Effector CD4-positive, alpha-beta T cell (primary cell): ENCODE measurements around the gene SLC36A4.
"Not testable (repeated sequence)": the region's sequence is repeated elsewhere in the genome, so short reads cannot be mapped to it uniquely, and the experiment has no call there.

ENCODE experiments used
- DNase-seq: peaks from one replicate; pipeline ENCODE4 v3.0.0-alpha.2; 2020

The SLC36A4 gene

DNA sequence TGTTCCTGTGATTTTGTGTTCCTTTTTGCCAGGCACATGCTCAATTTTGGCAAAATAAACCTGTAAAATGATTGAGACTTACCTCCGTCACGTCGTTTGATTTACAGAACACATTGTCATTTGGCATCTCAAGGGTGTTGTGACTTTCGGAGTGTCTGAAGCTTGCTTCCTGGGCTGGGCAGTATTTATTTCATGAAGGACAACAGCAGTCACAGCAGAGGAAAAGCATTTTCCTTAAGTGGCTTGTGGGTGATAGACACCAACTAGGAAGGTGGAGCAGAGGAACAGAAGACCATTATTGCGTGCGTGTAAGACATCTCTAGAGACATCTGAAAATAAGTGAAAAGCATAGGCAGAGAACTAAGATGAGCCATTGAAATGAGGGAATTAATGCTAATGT lies 80.2 kb downstream of the SLC36A4 start:
- no peak for DNase-seq

DNA sequence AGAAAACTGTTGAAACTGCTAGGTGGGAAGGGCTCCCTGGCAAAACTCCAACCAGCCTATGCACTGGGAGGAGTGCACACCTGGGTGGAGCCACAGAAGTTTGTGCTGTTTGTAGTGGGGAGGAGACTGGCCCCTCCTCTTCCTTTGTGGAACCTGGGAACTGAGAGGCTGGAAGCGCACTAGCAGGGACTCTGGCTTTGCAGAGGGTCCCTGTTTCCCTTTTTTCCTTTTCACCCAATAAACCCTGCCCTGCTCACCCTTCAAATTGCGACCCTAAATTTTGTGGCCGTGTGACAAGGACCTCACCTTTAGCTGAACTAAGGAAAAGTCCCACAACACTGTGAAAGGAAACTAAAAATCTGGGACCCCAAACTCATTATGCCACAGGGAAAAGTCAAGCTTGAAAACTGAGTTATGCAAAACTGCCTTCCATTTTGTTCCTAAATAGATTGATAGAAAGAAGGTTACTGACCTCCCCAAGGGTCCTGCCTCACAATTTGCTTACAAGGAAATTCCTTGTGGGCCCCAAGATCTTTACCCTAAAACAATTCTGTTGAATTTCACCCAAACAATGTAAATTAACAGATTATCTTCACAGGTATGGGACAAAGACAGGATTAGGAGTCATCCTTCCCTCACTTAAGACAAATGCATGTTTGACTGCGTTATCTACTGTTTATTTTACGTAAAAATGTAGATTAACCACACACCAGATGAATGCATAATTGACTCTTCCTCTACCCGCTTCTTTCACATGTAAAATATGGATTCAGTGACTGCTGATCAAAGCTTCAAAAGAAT lies 81.0 kb downstream of the SLC36A4 start:
- DNase-seq, result no peak

DNA sequence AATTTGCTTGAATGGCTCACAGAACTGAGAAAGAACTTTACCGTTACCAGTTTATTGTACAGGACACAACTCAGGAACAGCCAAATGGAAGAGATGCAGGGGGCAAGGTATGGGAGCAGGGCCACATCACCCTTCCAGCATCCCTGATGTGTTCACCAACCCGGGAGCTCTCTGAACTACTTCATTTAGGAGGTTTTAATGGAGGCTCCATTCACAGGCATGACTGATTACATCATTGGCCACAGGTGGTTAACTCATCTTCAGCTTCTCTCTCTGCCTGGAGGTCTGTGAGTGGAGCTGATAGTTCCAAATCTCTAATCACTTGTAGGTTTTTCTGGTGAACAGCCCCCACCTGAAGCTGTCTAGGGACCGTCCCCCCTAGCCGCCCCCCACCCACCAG lies 83.5 kb downstream of the SLC36A4 start:
- no peak for DNase-seq

DNA sequence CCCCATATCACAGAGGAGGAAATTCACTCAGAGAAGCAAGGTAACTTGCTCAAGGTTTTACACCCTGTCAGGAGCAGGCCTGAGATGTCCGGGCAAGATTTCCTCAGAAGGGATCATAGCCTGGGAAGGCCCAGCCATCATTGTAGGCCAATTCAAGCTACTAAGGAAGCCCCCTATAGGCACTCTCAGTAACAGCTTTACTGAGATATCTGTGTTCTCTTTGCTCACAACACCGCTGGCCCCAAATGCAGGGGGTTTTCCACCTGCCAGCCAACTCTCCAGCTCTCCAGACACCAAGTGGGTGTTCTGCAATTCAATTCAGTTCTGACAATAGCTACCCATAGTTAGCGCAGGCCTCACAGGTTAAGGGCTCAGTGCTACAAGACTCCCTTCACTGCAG lies 84.0 kb downstream of the SLC36A4 start:
- DNase-seq, result no peak

DNA sequence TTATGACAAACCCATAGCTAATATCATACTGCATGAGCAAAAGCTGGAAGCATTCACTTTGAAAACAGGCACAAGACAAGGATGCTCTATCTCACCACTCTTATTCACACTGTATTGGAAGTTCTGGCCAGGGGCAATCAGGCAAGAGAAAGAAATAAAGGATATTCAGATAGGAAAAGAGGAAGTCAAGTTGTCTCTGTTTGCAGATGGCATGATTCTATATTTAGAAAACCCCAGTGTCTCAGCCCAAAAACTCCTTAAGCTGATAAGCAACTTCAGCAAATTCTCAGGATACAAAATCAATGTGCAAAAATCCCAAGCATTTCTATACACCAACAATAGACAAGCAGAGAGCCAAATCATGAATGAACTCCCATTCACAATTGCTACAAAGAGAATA lies 86.6 kb downstream of the SLC36A4 start:
- DNase-seq, result not testable (repeated sequence)

DNA sequence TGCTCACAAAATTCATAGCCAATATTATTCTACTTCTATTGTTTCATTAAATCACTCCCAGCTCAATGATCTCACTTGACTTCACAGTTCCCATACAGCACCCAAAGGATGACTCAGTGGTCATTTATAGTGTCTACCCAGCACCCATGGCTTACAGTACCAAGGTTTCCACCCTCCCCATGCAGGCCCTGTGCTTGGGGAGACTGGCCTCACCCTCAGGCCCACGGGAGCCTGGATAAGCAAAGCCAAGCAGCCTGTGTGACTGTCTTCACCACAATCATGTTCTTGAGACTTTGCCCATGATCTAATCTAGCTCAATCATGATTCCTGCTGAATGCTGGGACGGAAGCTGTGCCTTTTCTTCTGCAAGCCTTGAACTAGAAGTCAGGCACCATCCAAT lies 97.6 kb downstream of the SLC36A4 start:
- no peak for DNase-seq

DNA sequence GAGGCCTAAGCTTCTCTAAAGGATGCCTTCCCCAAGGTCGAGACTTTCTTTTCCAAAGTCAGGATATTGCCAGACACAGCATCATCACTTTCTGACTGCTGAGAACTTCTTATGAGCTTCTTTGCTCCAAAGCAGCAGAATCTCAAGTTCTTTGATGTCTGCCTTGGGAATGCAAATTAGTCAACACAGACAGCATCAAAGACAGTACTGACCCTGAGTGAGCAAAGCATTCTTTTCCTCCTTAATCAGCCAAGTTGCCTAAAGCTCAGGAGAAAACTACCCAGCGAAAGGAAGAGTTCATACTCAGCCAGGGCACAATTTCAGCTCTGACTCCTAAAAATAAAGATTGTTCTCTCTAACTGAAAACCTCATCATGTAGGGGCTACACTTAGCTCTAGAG lies 98.0 kb downstream of the SLC36A4 start:
- no peak for DNase-seq
